Daoy (cell line): ENCODE measurements around the gene PACSIN2. TPM values are rescaled to one million over a fixed set of nuclear protein-coding genes. Genes with fewer than 3 reads are reported as not detected.
A peak's percentile ranks its signal among the peaks of the same experiment; 100 is the strongest.
"Not testable (repeated sequence)": the region's sequence is repeated elsewhere in the genome, so short reads cannot be mapped to it uniquely, and the experiment has no call there.

Experiments used
- DNase-seq: peaks from one replicate; pipeline ENCODE4 v3.0.0-alpha.2; 2015; ENCODE audit warnings: low read depth
- total RNA-seq: library from RNA; depleted of rRNA; stranded (reverse); fragments of >200 nt; shearing (Covaris generic); gene quantifications from 2 replicates; pipeline ENCODE4 v1.2.3, GENCODE V29; 2014; rRNA removed

Gene PACSIN2, protein sequence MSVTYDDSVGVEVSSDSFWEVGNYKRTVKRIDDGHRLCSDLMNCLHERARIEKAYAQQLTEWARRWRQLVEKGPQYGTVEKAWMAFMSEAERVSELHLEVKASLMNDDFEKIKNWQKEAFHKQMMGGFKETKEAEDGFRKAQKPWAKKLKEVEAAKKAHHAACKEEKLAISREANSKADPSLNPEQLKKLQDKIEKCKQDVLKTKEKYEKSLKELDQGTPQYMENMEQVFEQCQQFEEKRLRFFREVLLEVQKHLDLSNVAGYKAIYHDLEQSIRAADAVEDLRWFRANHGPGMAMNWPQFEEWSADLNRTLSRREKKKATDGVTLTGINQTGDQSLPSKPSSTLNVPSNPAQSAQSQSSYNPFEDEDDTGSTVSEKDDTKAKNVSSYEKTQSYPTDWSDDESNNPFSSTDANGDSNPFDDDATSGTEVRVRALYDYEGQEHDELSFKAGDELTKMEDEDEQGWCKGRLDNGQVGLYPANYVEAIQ
- total RNA-seq, result 42.4 and 47.0 TPM in 2 replicates

DNA sequence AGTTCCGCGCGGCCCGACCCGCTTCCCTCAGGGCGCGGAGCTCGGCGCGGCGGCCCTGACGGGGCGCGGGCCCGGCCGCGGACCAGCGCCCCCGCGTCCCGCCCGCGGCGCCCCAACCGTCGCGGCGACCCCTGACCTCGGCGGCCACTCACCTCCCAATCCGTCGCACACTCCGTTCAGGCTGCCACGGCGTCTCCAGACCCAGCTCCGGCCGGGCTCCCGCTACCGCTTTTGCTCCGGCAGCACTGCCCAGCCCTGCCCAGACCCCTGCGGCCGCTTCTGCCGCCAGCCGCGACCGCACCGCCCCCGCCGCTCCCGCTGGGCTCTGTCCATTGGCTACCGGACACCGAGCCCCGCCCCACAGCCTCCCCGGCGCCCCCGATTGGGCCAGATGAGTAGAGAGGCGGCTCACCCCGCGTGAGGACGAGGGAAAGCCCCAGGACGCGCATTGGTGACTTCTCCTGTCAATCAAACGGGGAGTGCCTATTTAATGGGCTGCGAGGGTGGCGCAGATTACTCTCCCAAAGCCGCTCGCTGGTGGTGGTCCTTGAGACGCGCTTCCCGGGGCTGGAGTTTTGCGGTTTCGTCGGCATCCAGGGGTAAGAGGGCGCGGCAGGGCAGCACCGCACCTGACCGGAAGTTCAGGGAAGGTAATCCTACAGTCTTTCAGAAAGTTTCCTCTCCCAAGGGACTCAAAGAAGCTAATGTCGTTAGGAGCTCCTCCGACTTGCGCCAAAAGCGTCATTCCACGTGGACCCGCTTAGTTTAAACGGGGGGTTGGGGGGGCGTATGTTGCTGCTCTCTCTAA lies at the start of gene PACSIN2:
Gene PACSIN2 (minus strand): TSS at position 281 of the 808 bp plus-strand sequence. CDS start 103,069 bp downstream, outside the sequence.
- peak; percentile 98 for DNase-seq

DNA sequence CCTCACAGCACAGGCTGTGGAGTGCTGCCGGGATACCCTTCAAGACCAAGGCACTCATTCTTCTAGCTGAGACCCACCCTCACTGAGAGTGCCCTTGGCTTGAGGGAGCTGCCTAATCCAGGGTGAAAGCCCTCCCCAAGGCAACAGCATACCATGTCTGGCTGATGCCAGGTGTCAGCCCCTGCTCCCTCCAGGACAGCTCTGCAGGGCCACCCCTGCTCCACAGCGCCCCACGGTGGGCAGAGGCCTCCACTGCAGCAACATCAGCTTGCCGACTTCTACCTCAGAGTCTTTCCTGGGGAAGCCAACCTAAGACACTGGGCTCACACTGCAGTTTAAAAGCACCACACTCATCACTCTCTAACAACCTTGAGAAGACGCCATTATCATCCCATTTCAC lies 45.2 kb upstream of the PACSIN2 start:
- DNase-seq, result peak; percentile 51

DNA sequence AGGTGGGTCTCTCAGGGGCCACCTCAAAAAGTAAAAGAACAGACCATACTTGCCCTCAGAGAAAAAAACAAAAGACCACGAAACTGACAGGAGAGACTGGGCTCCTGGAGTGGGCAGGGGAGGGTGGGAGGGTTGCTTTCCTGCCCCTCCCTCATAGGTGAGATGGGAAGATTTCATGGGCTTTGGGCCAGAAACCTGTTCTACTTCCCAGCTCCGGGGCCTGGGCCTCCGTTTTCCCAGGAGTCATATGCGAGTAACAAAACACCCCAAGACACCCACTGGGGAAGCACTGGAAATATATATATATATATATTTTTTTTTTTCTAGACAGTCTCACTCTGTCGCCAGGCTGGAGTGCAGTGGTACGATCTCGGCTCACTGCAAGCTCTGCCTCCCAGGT lies 42.7 kb upstream of the PACSIN2 start:
- DNase-seq, result no peak

DNA sequence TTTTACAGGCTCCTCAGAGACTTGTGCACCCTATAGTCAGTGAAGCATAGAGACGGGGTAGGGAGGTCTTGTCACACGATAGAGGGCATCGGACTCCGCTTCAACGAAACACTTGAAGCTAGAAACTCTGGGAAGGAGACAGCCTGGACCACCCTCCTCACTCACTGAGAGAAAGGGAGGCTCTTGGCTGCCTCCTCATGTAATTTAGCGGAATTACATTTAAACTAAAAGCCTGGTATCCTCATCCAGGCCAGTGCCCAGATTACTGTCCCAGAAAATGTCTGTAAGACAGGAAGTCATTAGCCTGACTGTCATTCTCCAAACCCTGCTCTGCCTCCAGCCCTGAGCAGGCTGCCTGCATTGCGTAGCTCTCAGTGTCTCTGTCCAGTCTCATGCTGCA lies 38.2 kb upstream of the PACSIN2 start:
- DNase-seq, result no peak

DNA sequence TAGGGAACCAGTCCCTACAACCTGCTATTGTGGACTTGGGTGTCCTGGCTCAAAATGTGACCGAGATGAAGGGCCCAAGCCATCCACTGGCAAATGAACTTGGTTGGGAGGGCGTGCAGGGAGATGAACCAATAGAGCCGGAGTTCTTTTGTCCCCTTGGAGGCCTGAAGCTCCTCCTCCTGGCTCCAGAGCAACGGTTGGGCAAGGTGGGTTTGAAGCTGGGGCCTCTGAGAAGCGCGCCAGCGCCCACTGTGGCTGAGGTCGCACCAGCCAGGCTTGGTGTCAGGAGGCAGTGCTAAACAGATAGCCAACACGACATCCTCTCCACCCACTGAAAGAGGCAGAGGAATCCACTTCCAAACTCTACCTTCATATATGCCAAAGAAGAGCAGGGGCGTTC lies 36.0 kb upstream of the PACSIN2 start:
- DNase-seq, result no peak

DNA sequence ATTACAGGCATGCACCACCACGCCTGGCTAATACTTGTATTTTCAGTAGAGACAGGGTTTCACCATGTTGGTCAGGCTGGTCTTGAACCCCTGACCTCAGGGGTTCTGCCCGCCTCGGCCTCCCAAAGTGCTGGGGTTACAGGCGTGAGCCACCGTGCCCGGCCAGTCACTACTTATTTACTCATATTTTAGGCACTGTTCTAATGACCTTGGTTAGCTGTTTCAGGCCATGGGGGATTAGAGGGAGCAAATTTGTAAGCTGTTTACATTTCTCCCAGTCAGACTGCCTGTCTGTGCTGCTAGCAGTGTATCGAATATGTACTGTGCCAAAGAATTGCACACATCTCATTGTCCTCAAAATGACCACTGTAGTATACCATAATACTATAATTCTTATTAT lies 32.7 kb upstream of the PACSIN2 start:
- DNase-seq, result no peak

DNA sequence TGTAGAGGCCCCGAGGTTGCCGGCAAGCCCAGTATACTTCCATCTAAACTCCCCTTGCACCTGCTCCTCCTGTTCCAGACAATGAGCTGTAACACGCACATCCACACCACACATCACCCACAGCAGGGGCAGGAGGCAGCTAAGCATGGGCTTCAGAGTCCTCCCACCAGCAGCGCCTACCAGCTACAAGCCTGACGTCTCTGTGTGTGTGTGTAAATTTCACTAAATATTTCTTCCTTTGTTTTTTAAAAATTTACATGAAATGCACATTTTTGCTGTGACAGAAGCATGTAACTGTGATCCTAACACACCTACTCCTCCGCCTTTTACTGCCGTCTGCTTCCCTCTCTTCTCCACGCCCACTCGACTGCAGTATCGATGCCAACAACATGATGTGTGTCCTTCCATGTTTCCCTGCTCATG lies 29.4 kb upstream of the PACSIN2 start:
- no peak for DNase-seq

DNA sequence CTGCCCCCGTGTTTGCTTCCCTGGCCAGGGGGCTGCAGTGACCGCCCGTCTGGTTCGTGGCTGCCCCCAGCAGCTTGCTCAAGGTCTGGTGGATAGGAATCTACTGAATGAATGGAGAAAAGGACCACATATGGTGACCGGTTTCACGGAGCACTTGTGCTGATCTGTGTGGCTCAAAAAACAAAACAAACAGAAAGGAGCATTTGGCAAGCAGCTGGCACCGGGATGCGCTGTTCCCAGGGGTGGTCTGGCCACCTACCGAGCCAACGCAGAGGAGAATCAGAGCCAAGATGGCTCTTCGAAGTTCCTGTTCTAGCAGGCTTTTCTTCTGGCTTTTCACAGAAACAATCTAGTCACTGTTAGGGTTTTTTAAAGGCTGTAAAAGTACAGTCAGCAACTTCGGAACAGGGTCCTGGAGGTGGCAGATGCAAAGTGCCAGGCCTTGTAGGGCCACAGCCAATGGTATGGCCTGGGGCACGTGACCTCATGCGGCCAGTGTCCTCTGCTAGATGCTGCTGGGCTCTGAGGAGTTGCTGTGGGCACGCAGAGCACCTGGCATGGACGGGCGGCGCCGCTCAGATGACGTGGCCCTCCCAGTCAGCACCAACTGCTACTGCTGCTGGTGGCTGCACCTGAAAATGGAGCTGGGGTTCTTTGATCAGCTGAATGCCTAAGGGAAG lies 27.3 kb upstream of the PACSIN2 start:
- DNase-seq, result peak; percentile 77

DNA sequence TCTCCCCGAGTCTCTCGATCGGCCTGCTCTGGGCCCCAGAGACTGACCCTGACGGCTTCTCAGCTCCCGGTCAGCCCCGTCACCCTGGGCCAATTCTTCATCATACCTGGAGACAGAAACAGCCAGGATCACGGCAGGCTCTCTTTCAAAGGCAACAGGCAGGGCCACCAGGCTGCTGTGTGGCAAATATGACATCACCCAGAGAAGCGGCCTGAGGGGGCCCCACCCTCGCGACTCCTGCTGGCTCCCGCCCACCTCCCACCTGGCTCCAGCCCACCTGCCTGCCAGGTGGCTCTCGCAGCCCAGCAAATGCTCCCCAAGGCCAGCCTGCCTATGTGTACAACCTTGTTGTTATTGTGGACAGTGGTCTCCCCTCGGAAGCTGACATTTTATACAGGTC lies 24.9 kb upstream of the PACSIN2 start:
- DNase-seq, result no peak

DNA sequence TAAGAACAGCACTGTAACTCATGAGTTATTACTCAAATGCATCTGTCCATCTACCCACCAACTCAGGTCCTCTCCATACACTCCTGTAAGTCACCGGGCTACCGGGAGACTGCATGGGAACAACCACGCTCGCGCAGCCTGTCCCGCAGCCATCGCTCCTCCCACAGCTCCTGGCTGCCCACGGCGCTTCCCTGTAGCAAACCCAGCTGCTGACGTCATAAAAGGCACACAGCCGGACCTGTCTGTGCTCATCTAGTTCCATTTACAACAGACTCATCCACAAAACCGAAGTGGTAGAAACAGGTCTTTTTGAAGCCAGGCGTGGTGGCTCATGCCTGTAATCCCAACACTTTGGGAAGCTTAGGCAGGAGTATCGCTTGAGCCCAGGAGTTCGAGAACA lies 23.4 kb upstream of the PACSIN2 start:
- no peak for DNase-seq

DNA sequence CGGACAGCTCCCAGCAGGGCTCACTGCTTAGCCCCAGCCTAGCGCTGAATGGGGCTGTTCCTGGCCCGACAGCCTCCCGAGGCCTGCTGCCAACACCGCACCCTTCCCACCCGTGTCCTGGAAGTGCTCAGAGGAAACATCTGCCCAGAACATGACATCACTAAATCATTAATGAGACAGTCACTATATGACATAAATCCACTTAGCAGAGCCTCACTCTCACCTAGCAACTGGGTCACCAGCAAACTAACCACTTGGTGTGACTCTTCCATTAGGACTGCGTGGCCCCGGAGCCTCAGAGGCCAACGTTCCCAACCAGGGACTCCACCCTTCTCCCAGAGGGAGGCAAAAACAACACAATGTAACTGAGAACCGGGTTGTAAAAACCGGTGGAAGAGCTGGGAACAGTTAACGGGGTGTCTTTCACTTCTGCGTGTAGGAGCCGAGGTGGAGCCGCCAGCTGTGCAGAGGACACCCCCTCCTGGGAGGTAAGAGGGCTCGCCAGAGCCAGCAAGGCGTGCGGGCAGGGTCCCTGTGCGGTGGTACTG lies 21.4 kb upstream of the PACSIN2 start:
- peak; percentile 82 for DNase-seq

DNA sequence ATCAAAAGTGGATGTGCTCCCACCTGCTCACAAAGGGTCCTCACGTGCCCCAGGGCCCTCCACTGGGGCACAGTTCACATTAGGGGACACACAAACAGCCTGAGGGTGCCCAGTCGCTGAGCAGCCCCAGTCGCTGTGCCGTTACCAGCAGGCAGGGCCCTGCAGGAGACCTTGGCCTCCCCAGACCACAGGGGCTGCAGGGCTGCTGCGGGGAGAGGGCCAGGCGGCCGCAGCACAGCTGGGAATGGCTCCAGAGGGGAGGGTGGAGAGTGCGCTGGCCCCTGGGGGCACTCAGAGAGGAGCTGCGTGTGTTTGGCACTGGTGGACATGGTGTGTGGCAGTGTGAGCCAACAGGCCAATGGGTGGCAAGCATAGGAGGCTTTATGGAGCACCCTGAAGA lies 20.3 kb upstream of the PACSIN2 start:
- no peak for DNase-seq

DNA sequence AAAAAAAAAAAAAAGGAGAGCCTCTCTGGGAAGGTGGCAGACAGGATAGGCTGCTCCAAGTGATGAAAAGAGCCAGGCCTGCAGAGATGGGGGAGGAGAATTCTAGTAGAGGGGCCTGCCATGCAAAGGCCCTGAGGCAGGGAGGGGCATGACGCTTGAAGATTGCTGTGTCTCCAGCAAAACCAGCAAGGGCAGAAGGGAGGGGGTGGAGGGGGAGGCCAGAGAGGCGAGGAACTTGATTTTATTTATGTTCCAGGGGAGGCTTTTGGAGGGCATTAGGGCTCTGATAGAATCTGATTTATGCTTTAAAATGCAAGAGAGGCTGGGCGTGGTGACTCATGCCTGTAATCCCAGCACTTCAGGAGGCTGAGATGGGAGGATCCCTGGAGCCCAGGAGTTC lies 16.7 kb upstream of the PACSIN2 start:
- DNase-seq, result peak; percentile 12

DNA sequence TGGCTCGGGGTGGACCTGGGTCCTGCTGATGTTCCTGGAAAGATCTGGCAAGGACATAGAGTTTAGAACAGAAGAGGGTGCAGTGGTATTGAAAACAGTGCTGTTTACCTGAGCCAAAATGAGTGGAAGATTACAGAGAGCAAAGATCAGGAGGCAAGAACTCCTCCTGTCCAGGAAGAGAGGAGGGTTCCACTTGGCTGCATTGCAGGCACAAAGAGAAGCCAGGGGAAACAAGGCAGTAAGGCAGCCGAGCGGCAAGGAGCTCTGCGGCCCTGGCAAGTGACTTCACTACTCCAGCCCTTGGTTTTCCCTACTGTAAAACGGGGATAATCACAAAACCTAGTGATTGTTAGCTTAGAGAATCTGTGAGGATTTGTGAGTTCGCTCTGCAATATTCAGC lies 3.7 kb upstream of the PACSIN2 start:
- no peak for DNase-seq

DNA sequence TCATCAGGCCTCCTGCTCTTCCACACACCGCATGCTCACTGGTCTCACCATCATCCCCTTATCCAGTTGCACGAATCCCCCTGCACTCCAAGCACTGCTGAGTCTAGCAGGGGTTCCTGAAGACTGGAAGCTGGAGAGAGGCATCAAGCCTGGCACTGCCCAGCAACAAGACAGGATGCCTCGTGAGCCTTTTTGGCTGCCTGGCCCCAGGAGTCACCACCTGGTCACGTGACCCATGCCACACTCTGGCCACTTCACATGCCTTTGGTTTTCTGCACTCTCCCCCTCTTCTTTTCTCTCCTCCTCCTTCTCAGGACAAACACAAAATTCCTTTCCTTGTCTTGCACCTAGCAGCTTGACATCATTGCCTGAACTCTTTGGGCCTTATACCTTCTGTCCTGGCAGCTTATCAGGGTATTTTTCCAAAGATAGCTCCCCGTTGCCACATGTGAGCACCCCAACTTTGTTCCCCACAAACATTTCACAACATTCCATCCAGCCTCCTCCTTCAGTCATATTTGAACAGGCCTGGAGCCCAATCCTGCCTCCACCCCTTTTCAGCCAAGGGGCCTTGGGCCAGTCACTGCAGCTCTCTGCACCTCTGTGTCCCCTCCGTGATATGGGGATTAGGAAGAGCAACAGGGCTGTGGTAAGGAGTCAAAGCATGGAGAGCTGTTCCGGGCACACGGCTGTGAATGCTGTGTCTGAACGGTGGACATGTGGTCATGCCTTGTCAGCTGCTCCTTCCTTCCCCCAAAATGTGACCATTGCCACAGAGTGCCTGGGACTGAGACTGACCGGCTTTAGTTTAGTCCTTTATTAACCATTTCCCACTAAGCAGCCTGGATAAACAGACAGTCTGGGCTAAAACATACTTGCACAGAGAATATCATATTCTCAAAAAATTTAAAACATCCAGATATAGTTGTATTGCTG lies 2.8 kb upstream of the PACSIN2 start:
- no peak for DNase-seq

DNA sequence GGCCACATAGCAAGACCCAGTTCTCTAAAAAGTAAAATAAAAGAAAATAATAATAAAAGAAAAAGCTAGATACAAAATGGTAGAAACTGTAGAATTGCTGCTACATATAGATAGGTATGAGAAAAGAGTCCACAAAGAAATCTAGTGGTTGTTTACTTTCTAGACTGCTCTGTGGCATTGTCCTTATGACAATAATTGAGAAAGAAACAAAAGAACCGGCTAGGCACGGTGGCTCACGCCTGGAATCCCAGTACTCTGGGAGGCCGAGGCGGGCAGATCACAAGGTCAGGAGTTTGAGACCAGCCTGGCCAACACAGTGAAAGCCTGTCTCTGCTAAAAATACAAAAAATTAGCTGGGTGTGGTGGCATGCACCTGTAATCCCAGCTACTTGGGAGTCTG lies 1.2 kb upstream of the PACSIN2 start:
- DNase-seq, result not testable (repeated sequence)

DNA sequence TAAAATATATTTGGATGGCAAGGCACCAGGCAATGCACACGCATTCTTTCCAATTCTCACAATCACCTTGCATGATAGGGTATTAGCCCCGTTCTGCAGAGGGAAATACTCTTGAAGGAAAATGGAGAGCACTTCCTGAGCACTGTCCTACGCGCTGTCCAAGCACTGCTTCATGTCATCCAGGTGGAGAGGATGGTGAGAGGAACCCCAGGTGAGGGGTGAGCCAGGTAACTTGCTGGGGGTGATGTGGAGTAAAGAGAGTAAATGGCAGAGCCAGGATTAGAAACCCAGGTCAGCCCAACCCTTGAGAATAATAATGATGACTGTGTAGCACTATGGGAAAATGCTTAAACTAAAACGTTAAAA lies 711 bp upstream of the PACSIN2 start:
- DNase-seq, result no peak

DNA sequence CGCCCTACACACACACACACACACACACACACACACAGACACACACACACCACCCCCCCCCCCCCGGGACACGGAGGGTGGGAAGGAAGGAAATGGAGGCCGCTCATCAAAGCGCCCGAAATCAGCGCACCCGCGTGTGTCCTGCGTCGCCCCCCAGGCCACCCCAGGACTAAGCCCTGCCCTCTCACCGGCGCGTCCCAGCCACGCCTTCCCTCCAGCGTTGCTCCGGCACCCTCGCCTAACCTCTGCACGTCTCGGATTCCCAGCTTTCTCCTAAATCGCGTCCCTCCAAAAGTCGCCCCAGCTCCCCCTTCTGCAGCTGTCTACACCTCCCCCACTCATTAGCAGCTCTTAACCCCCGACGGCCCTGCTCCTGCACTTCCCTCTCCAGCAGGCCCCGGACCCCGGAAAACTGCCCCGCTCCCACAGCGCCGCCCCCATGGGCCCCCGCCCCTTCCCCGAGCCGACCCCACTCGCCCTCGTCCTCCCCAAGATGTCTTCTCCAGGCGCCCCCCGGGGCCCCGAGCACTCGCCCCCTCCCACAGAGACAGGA lies 557 bp downstream of the PACSIN2 start:
- peak; percentile 62 for DNase-seq

DNA sequence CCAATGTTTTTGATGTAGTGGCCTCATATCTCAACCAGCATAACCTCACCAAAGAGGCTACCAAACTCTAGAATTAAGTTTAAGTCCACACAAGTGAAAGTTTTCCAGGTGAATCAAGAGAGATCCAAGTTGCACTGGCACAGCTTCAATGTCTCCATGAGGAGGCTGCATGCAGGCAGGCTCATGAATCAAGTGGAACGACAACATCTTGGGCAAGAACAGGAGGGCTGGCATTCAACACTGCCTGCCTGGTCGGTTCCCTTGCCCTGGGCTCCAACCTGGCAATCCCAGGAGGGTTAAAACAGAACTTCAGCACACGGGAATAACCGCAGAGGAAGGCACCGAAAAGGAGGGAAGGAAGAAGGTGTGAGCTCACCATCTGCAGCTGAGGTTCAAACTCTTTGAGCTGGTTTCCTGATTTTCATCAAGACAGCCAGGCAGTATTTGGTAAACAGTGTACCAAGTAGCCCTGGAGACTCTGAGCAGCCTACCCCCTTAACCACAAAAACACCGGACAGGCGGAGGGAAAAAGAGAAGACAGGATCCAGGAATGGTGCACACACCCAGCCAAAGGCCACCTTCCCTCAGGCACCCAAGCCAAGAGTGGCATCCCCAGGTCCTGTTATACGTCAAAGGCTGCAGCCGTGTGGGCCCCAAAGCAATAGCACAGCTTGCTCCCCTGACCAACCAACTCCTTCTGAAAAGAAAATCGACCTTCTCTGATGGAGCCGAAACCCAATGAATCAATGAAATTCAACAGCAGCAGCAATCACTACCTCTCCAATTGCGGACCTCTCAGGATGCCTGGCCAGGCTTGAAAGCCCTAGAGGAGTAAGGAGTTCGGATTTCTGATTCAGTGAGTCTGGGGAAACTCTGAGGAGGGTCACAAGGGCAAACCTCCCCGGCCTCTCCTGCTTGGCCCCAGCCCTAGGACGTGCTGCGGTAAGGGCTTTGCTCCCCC lies 1.3 kb downstream of the PACSIN2 start:
- DNase-seq, result no peak
